H1 (cell line): ENCODE data around the gene NUP210L. TPM values are rescaled to one million over a fixed set of nuclear protein-coding genes. Genes with fewer than 3 reads are reported as not detected.

Source experiments
- CTCF ChIA-PET: fragments of 300-600 bp; sonication (Branson Sonifier 250); formaldehyde crosslinking; loops from one replicate; lab custom pipeline; 2021; ENCODE audit not compliant: partially characterized antibody; lab: Charles Lee
- POLR2A ChIA-PET: fragments of 300-600 bp; sonication (Branson Sonifier 250); formaldehyde crosslinking; loops from one replicate; lab custom pipeline; 2021; ENCODE audit warnings: inconsistent platforms; ENCODE audit not compliant: partially characterized antibody; lab: Charles Lee
- DNase-seq, 2 experiments: peaks; one replicate each; pipeline versions ENCODE4 v3.0.0 to v3.0.0-alpha.2; 2010 to 2022; ENCODE audit warnings: low spot score in 2 of 2, low read depth in 1 of 2, mixed read lengths in 1 of 2
- FAIRE-seq: peaks from 2 replicates; lab custom pipeline; 2011; peaks lifted over from hg19 to GRCh38; lab: Jason Lieb, UNC
- H2AFZ ChIP-seq: 2 replicates; pipeline ENCODE4 v1.8.1; 2012; ENCODE audit warnings: low read length, inconsistent platforms
- H2AK5ac ChIP-seq: 2 replicates; pipeline ENCODE4 v1.6.1; 2013; ENCODE audit warnings: low read depth, low read length
- H2BK120ac ChIP-seq: replicated peaks from 2 replicates; pipeline ENCODE3; 2013; ENCODE audit warnings: low read depth, low read length, inconsistent platforms
- H2BK12ac ChIP-seq: 2 replicates; pipeline ENCODE4 v1.6.1; 2013; ENCODE audit warnings: low read depth, low read length
- H2BK15ac ChIP-seq: 2 replicates; pipeline ENCODE4 v1.6.1; 2013; ENCODE audit warnings: low read length
- H2BK20ac ChIP-seq: 2 replicates; pipeline ENCODE4 v1.6.1; 2013; ENCODE audit warnings: low read length
- H2BK5ac ChIP-seq: 2 replicates; pipeline ENCODE4 v1.6.1; 2013; ENCODE audit warnings: low read depth, low read length
- H3K14ac ChIP-seq: 2 replicates; pipeline ENCODE4 v1.6.1; 2013; ENCODE audit warnings: inconsistent platforms; ENCODE audit not compliant: insufficient read length
- H3K18ac ChIP-seq: 2 replicates; pipeline ENCODE4 v1.6.1; 2013; ENCODE audit warnings: low read length; ENCODE audit errors: extremely low read depth
- H3K23ac ChIP-seq: 2 replicates; pipeline ENCODE4 v1.6.1; 2013; ENCODE audit warnings: inconsistent platforms; ENCODE audit not compliant: insufficient read length
- H3K23me2 ChIP-seq: 2 replicates; pipeline ENCODE4 v1.6.1; 2013; ENCODE audit warnings: low read depth, low read length
- H3K27ac ChIP-seq: 2 replicates; pipeline ENCODE4 v1.6.1; 2011; ENCODE audit warnings: low read depth, low read length, inconsistent platforms
- H3K27me3 ChIP-seq, 4 experiments: replicated peaks in 1 of 4; 1 replicate in 1 of 4; 2 replicates in 3 of 4; pipeline versions ENCODE4 v1.6.1 to v1.8.1; 2011 to 2013; ENCODE audit warnings: low read length in 3 of 4, mild to moderate bottlenecking in 3 of 4, inconsistent platforms in 2 of 4, mixed read lengths in 2 of 4, moderate library complexity in 1 of 4; ENCODE audit not compliant: control insufficient read depth in 3 of 4, insufficient read depth in 3 of 4; ENCODE audit errors: extremely low read depth in 1 of 4
- H3K36me3 ChIP-seq, 4 experiments: 2 replicates each; pipeline versions ENCODE4 v1.6.1 to v1.8.1; 2011 to 2013; ENCODE audit warnings: mild to moderate bottlenecking in 4 of 4, low read length in 3 of 4, moderate library complexity in 2 of 4, control low read depth in 1 of 4, inconsistent platforms in 1 of 4; ENCODE audit not compliant: insufficient read depth in 4 of 4, control insufficient read depth in 2 of 4
- H3K4ac ChIP-seq: replicated peaks from 2 replicates; pipeline ENCODE3; 2013; ENCODE audit warnings: low read length, low read depth, mixed read lengths, inconsistent platforms; ENCODE audit not compliant: insufficient read length
- H3K4me1 ChIP-seq, 4 experiments: replicated peaks in 1 of 4; 1 replicate in 1 of 4; 2 replicates in 3 of 4; pipeline versions ENCODE4 v1.6.1 to v1.8.1; 2011 to 2013; ENCODE audit warnings: low read length in 3 of 4, inconsistent platforms in 2 of 4, mixed read lengths in 1 of 4; ENCODE audit not compliant: insufficient read depth in 4 of 4, control insufficient read depth in 3 of 4
- H3K4me2 ChIP-seq, 2 experiments: 2 replicates each; pipeline versions ENCODE4 v1.6.1 to v1.8.1; 2011 to 2013; ENCODE audit warnings: low read depth in 2 of 2, low read length in 2 of 2, control low read depth in 1 of 2, inconsistent platforms in 1 of 2, mild to moderate bottlenecking in 1 of 2; ENCODE audit not compliant: insufficient read depth in 1 of 2
- H3K4me3 ChIP-seq, 4 experiments: fragments of 200-600, 300-600 bp in 1 of 4; sonication (generic), shearing (Covaris generic), sonication (Bioruptor Twin) in 1 of 4; 2 replicates each; pipeline versions ENCODE4 v1.5.1 to v1.8.1; 2011 to 2016; ENCODE audit warnings: low read length in 4 of 4, low read depth in 3 of 4, control low read depth in 2 of 4, inconsistent platforms in 2 of 4, mild to moderate bottlenecking in 2 of 4, mixed read lengths in 1 of 4, moderate library complexity in 1 of 4; ENCODE audit not compliant: insufficient read depth in 2 of 4; ENCODE audit errors: extremely low read depth in 1 of 4
- H3K56ac ChIP-seq: replicated peaks from 2 replicates; pipeline ENCODE3; 2013; ENCODE audit warnings: low read depth, mild to moderate bottlenecking, mixed read lengths, low read length, inconsistent platforms; ENCODE audit not compliant: insufficient read length
- H3K79me1 ChIP-seq: 2 replicates; pipeline ENCODE4 v1.6.1; 2013; ENCODE audit warnings: low read depth, low read length, control low read depth
- H3K79me2 ChIP-seq, 2 experiments: 2 replicates each; pipeline versions ENCODE4 v1.6.1 to v1.8.1; 2012 to 2013; ENCODE audit warnings: low read length in 2 of 2, mild to moderate bottlenecking in 2 of 2, inconsistent platforms in 1 of 2; ENCODE audit not compliant: insufficient read depth in 2 of 2, control insufficient read depth in 1 of 2
- H3K9ac ChIP-seq, 4 experiments: replicated peaks in 1 of 4; 1 replicate in 1 of 4; 2 replicates in 3 of 4; pipeline versions ENCODE4 v1.6.1 to v1.8.1; 2011 to 2013; ENCODE audit warnings: low read depth in 3 of 4, low read length in 3 of 4, control low read depth in 2 of 4, mild to moderate bottlenecking in 2 of 4, moderate library complexity in 2 of 4, inconsistent platforms in 1 of 4; ENCODE audit errors: extremely low read depth in 1 of 4
- H3K9me3 ChIP-seq, 2 experiments: 2 replicates each; pipeline versions ENCODE4 v1.6.1 to v1.8.1; 2012 to 2013; ENCODE audit warnings: mild to moderate bottlenecking in 2 of 2, moderate library complexity in 2 of 2, control low read depth in 1 of 2, inconsistent platforms in 1 of 2, low read depth in 1 of 2, low read length in 1 of 2, mixed read lengths in 1 of 2; ENCODE audit not compliant: insufficient read depth in 2 of 2
- H4K20me1 ChIP-seq, 2 experiments: replicated peaks in 1 of 2; 2 replicates each; pipeline versions ENCODE3 to v1.8.1; 2011 to 2013; ENCODE audit warnings: inconsistent platforms in 2 of 2, low read length in 2 of 2, mild to moderate bottlenecking in 1 of 2; ENCODE audit not compliant: insufficient read depth in 2 of 2, control insufficient read depth in 1 of 2
- H4K5ac ChIP-seq: 2 replicates; pipeline ENCODE4 v1.6.1; 2013; ENCODE audit warnings: low read length, low read depth, mixed read lengths, inconsistent platforms; ENCODE audit not compliant: insufficient read length
- H4K8ac ChIP-seq: 2 replicates; pipeline ENCODE4 v1.8.0; 2013; ENCODE audit warnings: mild to moderate bottlenecking, moderate library complexity, low read length, inconsistent platforms; ENCODE audit not compliant: insufficient read depth; ENCODE audit errors: extremely low read depth
- H4K91ac ChIP-seq: replicated peaks from 2 replicates; pipeline ENCODE3; 2013; ENCODE audit warnings: low read length, mixed read lengths, inconsistent platforms; ENCODE audit not compliant: insufficient read length
- BRCA1 ChIP-seq: IDR thresholded peaks from 2 replicates; pipeline ENCODE4 v1.6.1; 2012; ENCODE audit warnings: low read depth, low read length, improper control_type of control experiment
- EZH2 ChIP-seq: fragments of 200-600 bp; sonication (generic); IDR thresholded peaks from 2 replicates; pipeline ENCODE4 v1.7.1; 2012; ENCODE audit warnings: low read depth, mild to moderate bottlenecking, moderate library complexity, low read length, inconsistent platforms; ENCODE audit not compliant: severe bottlenecking
- NRF1 ChIP-seq: IDR thresholded peaks from 2 replicates; pipeline ENCODE4 v1.6.1; 2011; ENCODE audit warnings: mild to moderate bottlenecking, low read depth, low read length, improper control_type of control experiment
- SP2 ChIP-seq: IDR thresholded peaks from 2 replicates; pipeline ENCODE4 v1.6.1; 2012; ENCODE audit warnings: mild to moderate bottlenecking, low read length, inconsistent platforms
- WGBS, 2 experiments: shearing (Covaris generic) in 1 of 2; methylation state at CpG; one replicate each; pipeline versions ENCODE4 v1.1.6 to v1.1.7; 2013 to 2015; ENCODE audit warnings: low lambda C conversion rate in 2 of 2, mixed read lengths in 2 of 2, inconsistent platforms in 1 of 2, low coverage in 1 of 2, missing lambda C conversion rate in 1 of 2; ENCODE audit not compliant: insufficient replicate concordance in 2 of 2, insufficient coverage in 1 of 2, insufficient read length in 1 of 2; ENCODE audit errors: extremely low coverage in 1 of 2, missing lambda C conversion rate in 1 of 2; 5-methylcytosine and 5-hydroxymethylcytosine counted together
- polyA plus RNA-seq, 7 experiments: library from polyadenylated mRNA; depleted of rRNA in 3 of 7; stranded (reverse) in 5 of 7; unstranded in 2 of 7; fragments of >200 nt in 5 of 7; fragments of 200-250 nt in 2 of 7; gene quantifications; 1 replicate in 5 of 7; 2 replicates in 1 of 7; 4 replicates in 1 of 7; pipeline versions ENCODE4 v1.2.1 to v1.2.3, GENCODE V29; 2011 to 2013; ENCODE audit warnings: missing spikeins in 2 of 7, mixed read lengths in 2 of 7
- total RNA-seq: library from RNA; stranded (reverse); fragmentation: NEBNext Ultra II Directional; extraction: Animal tissue kit (Norgen Biotek cat#: 25700); gene quantifications from 2 replicates; pipeline ENCODE4 v1.2.1, GENCODE V29; 2021
- TF ChIP-seq, protein P1 (sequence below), 3 experiments: IDR thresholded peaks; 1 replicate in 2 of 3; 2 replicates in 1 of 3; pipeline versions ENCODE4 v1.5.1 to v1.6.1; 2011; ENCODE audit warnings: low read length in 3 of 3, mild to moderate bottlenecking in 3 of 3, inconsistent platforms in 2 of 3, low read depth in 1 of 3, moderate library complexity in 1 of 3; ENCODE audit not compliant: insufficient read depth in 1 of 3; ENCODE audit errors: control extremely low read depth in 1 of 3

NUP210L gene
- total and polyA plus RNA-seq, 2 of the 8 experiments (the other 6 are each of a cell fraction or from before 2014, with no cell fraction given): not detected

DNA sequence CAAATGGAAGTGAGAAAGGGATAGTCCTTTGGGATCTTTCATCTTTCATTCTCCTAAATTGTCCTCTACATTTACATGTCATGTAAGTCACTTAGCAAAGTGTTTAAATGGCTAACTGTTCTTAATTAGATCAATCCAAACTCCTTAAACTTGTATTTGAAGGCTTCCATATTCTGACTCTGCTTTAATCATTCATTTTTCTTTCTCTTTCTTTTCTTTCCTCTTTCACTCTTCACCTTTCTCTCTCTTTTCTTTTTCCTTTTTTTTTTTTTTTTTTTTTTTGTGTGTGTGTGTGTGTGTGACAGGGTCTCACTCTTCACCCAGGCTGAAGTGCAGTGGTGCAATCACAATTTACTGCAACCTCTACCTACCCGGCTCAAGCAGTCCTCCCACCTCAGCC, 92.6 kb downstream of the NUP210L start:
- no peak for FAIRE-seq
- H3K79me2 ChIP-seq: no peaks in the 10 kb centered on the region
- H3K4me2 ChIP-seq: no peak overlapping the region
- ChIA-PET CTCF (interaction anchor here (1.5 to 1.8 kb wide), 2 partner anchors 9 to 14 kb away, joined by 3 to 5 read pairs; no protein-coding TSS in a partner anchor), POLR2A (interaction anchor here (0.6 kb wide), 1 partner anchor 13 kb away, joined by 3 read pairs; no protein-coding TSS in a partner anchor)
- no peak overlapping the region for H4K5ac ChIP-seq
- H4K91ac ChIP-seq: no peak overlapping the region
- no peaks in the 10 kb centered on the region for H3K36me3 ChIP-seq
- H3K79me1 ChIP-seq: no peaks in the 10 kb centered on the region
- H2AFZ ChIP-seq: no peak overlapping the region
- no peak overlapping the region for H3K23ac ChIP-seq
- no peaks in the 10 kb centered on the region for H3K9me3 ChIP-seq
- no peak overlapping the region for H2BK120ac ChIP-seq
- no peak overlapping the region for H3K9ac ChIP-seq
- H3K18ac ChIP-seq: no peak overlapping the region
- H2BK15ac ChIP-seq: no peak overlapping the region
- H2BK12ac ChIP-seq: no peak overlapping the region
- H4K8ac ChIP-seq: no peak overlapping the region
- 88% methylated on average over 1 of the region's 1 CpG; no CpG with 5 or more reads in 1 of the 2 experiments for WGBS, 2 experiments
- H2BK20ac ChIP-seq: no peak overlapping the region
- no peaks in the 10 kb centered on the region; the same call in 1 of the 2 replicates for H3K23me2 ChIP-seq
- no peak for DNase-seq
- no peak overlapping the region for H3K56ac ChIP-seq
- no peaks in the 10 kb centered on the region for H3K4me1 ChIP-seq
- no peaks in the 10 kb centered on the region for H3K27me3 ChIP-seq
- H2BK5ac ChIP-seq: no peak overlapping the region
- no peak overlapping the region for H3K4ac ChIP-seq
- H2AK5ac ChIP-seq: no peak overlapping the region
- no peak overlapping the region for H3K14ac ChIP-seq
- no peak overlapping the region for H3K27ac ChIP-seq
- H3K4me3 ChIP-seq: no peak overlapping the region
- no peaks in the 10 kb centered on the region for H4K20me1 ChIP-seq
- TF ChIP-seq BRCA1 (no peak), SP2 (no peak), NRF1 (no peak), EZH2 (no peak)
- TF ChIP-seq, protein P1, sequence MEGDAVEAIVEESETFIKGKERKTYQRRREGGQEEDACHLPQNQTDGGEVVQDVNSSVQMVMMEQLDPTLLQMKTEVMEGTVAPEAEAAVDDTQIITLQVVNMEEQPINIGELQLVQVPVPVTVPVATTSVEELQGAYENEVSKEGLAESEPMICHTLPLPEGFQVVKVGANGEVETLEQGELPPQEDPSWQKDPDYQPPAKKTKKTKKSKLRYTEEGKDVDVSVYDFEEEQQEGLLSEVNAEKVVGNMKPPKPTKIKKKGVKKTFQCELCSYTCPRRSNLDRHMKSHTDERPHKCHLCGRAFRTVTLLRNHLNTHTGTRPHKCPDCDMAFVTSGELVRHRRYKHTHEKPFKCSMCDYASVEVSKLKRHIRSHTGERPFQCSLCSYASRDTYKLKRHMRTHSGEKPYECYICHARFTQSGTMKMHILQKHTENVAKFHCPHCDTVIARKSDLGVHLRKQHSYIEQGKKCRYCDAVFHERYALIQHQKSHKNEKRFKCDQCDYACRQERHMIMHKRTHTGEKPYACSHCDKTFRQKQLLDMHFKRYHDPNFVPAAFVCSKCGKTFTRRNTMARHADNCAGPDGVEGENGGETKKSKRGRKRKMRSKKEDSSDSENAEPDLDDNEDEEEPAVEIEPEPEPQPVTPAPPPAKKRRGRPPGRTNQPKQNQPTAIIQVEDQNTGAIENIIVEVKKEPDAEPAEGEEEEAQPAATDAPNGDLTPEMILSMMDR (IDR thresholded peaks at IDR 0.05; ENCODE audit: control extremely low read depth in 1 of 3, insufficient read depth in 1 of 3, low read depth in 1 of 3, low read length in 3 of 3): no peak
